H9 (cell line): ENCODE data around the gene NKX1-2. TPM values are rescaled to one million over a fixed set of nuclear protein-coding genes. Genes with fewer than 3 reads are reported as not detected.
A peak's percentile ranks its signal among the peaks of the same experiment; 100 is the strongest.

Experiments
- DNase-seq: peaks from one replicate; pipeline ENCODE4 v3.0.0-alpha.2; 2017
- H2AFZ ChIP-seq: one replicate; pipeline ENCODE4 v1.6.1; 2013; ENCODE audit warnings: mild to moderate bottlenecking, low read length, control low read depth, moderate library complexity
- H2AK5ac ChIP-seq: 2 replicates; pipeline ENCODE4 v1.6.1; 2013; ENCODE audit warnings: low read length, control low read depth, mixed read lengths; ENCODE audit not compliant: insufficient read length
- H2BK120ac ChIP-seq: one replicate; pipeline ENCODE4 v1.6.1; 2013; ENCODE audit warnings: low read depth, mild to moderate bottlenecking, low read length, control low read depth, inconsistent platforms; ENCODE audit not compliant: poor library complexity, severe bottlenecking
- H2BK12ac ChIP-seq: 2 replicates; pipeline ENCODE4 v1.6.1; 2013; ENCODE audit warnings: low read length, control low read depth, mixed read lengths, low read depth; ENCODE audit not compliant: insufficient read length
- H2BK15ac ChIP-seq: 2 replicates; pipeline ENCODE4 v1.6.1; 2013; ENCODE audit warnings: low read depth, low read length, control low read depth
- H2BK20ac ChIP-seq: one replicate; pipeline ENCODE4 v1.6.1; 2013; ENCODE audit warnings: low read depth, mild to moderate bottlenecking, low read length, control low read depth, inconsistent platforms; ENCODE audit not compliant: poor library complexity, severe bottlenecking
- H2BK5ac ChIP-seq: 2 replicates; pipeline ENCODE4 v1.6.1; 2013; ENCODE audit warnings: low read length, control low read depth, mixed read lengths; ENCODE audit not compliant: insufficient read length
- H3K14ac ChIP-seq: 2 replicates; pipeline ENCODE4 v1.6.1; 2013; ENCODE audit warnings: low read length, control low read depth; ENCODE audit not compliant: insufficient read depth
- H3K18ac ChIP-seq: 2 replicates; pipeline ENCODE4 v1.6.1; 2013; ENCODE audit warnings: low read depth, mild to moderate bottlenecking, mixed read lengths, low read length, control low read depth; ENCODE audit not compliant: insufficient read length
- H3K23ac ChIP-seq: 2 replicates; pipeline ENCODE4 v1.6.1; 2013; ENCODE audit warnings: low read length, control low read depth, mixed read lengths, low read depth; ENCODE audit not compliant: insufficient read length
- H3K23me2 ChIP-seq: 2 replicates; pipeline ENCODE4 v1.6.1; 2013; ENCODE audit warnings: low read depth, mild to moderate bottlenecking, mixed read lengths, low read length, control low read depth; ENCODE audit not compliant: insufficient read length, poor library complexity, severe bottlenecking
- H3K27ac ChIP-seq: 2 replicates; pipeline ENCODE4 v1.5.1; 2013; ENCODE audit warnings: low read length, control low read depth, mixed read lengths, low read depth; ENCODE audit not compliant: insufficient read length
- H3K27me3 ChIP-seq: 2 replicates; pipeline ENCODE4 v1.6.1; 2013; ENCODE audit warnings: low read length, control low read depth, inconsistent platforms; ENCODE audit not compliant: insufficient read depth
- H3K4ac ChIP-seq: 2 replicates; pipeline ENCODE4 v1.6.1; 2013; ENCODE audit warnings: low read depth, mild to moderate bottlenecking, control low read depth, inconsistent platforms, low read length, moderate library complexity
- H3K4me1 ChIP-seq: 2 replicates; pipeline ENCODE4 v1.6.1; 2013; ENCODE audit warnings: low read length, control low read depth, inconsistent platforms; ENCODE audit not compliant: insufficient read depth
- H3K4me2 ChIP-seq: 2 replicates; pipeline ENCODE4 v1.6.1; 2013; ENCODE audit warnings: low read length, control low read depth, mixed read lengths; ENCODE audit not compliant: insufficient read length, insufficient read depth
- H3K56ac ChIP-seq: 2 replicates; pipeline ENCODE4 v1.6.1; 2013; ENCODE audit warnings: low read depth, mild to moderate bottlenecking, mixed read lengths, low read length, control low read depth; ENCODE audit not compliant: insufficient read length
- H3K79me1 ChIP-seq: 2 replicates; pipeline ENCODE4 v1.6.1; 2013; ENCODE audit warnings: low read depth, mild to moderate bottlenecking, moderate library complexity, low read length, control low read depth, inconsistent platforms; ENCODE audit not compliant: insufficient read depth, poor library complexity, severe bottlenecking
- H3K79me2 ChIP-seq: 2 replicates; pipeline ENCODE4 v1.6.1; 2013; ENCODE audit warnings: low read length, control low read depth, inconsistent platforms; ENCODE audit not compliant: insufficient read depth
- H3K9ac ChIP-seq: 2 replicates; pipeline ENCODE4 v1.6.1; 2013; ENCODE audit warnings: low read length, control low read depth, mixed read lengths; ENCODE audit not compliant: insufficient read length; ENCODE audit errors: extremely low read depth
- H3K9me3 ChIP-seq: one replicate; pipeline ENCODE4 v1.6.1; 2013; ENCODE audit warnings: low read depth, low read length, inconsistent platforms; ENCODE audit not compliant: control insufficient read depth
- H3T11ph ChIP-seq: one replicate; pipeline ENCODE4 v1.6.1; 2013; ENCODE audit warnings: mild to moderate bottlenecking, low read length, control low read depth, inconsistent platforms
- H4K20me1 ChIP-seq: one replicate; pipeline ENCODE4 v1.6.1; 2013; ENCODE audit not compliant: control insufficient read depth, insufficient read length, insufficient read depth
- H4K5ac ChIP-seq: 2 replicates; pipeline ENCODE4 v1.6.1; 2013; ENCODE audit warnings: low read depth, mild to moderate bottlenecking, mixed read lengths, low read length, control low read depth; ENCODE audit not compliant: insufficient read length
- H4K8ac ChIP-seq: replicated peaks from 2 replicates; pipeline ENCODE4 v1.6.1; 2013; ENCODE audit warnings: low read length, control low read depth, mixed read lengths, low read depth; ENCODE audit not compliant: insufficient read length
- H4K91ac ChIP-seq: 2 replicates; pipeline ENCODE4 v1.6.1; 2013; ENCODE audit warnings: low read depth, mild to moderate bottlenecking, moderate library complexity, mixed read lengths, low read length, control low read depth; ENCODE audit not compliant: insufficient read length
- H3K27ac Mint-ChIP-seq, 3 experiments: 2 replicates in 2 of 3; 3 replicates in 1 of 3; pipeline ENCODE4 v1.8.0; 2020 to 2021; ENCODE audit warnings: mixed read lengths in 3 of 3, mild to moderate bottlenecking in 1 of 3, moderate library complexity in 1 of 3
- H3K27me3 Mint-ChIP-seq: 2 replicates; pipeline ENCODE4 v1.8.0; 2021; ENCODE audit warnings: low read depth, mild to moderate bottlenecking, moderate library complexity, mixed read lengths
- H3K36me3 Mint-ChIP-seq, 3 experiments: 2 replicates in 2 of 3; 3 replicates in 1 of 3; pipeline ENCODE4 v1.8.0; 2020 to 2021; ENCODE audit warnings: low read depth in 3 of 3, mixed read lengths in 3 of 3; ENCODE audit not compliant: insufficient read depth in 1 of 3
- H3K4me1 Mint-ChIP-seq, 2 experiments: 2 replicates each; pipeline ENCODE4 v1.8.0; 2020; ENCODE audit warnings: mixed read lengths in 2 of 2
- H3K4me3 Mint-ChIP-seq, 2 experiments: 2 replicates in 1 of 2; 3 replicates in 1 of 2; pipeline ENCODE4 v1.8.0; 2020 to 2021; ENCODE audit warnings: mild to moderate bottlenecking in 2 of 2, mixed read lengths in 2 of 2, moderate library complexity in 1 of 2
- H3K9me3 Mint-ChIP-seq, 2 experiments: 2 replicates in 1 of 2; 3 replicates in 1 of 2; pipeline ENCODE4 v1.8.0; 2020; ENCODE audit warnings: mild to moderate bottlenecking in 2 of 2, mixed read lengths in 2 of 2, moderate library complexity in 1 of 2
- CTCF ChIP-seq: fragments of 200-600 bp; sonication (generic); conservative IDR thresholded peaks from 3 replicates; pipeline ENCODE4 v1.8.0; 2021; ENCODE audit warnings: antibody characterized with exemption, mild to moderate bottlenecking
- WGBS: extraction: QIAGEN DNeasy Blood & Tissue Kit; methylation state at CpG from one replicate; pipeline ENCODE4 v1.1.7; 2013; ENCODE audit warnings: missing lambda C conversion rate, low lambda C conversion rate, mixed read lengths; ENCODE audit not compliant: insufficient read length; ENCODE audit errors: extremely low coverage; 5-methylcytosine and 5-hydroxymethylcytosine counted together
- total RNA-seq: library from RNA; stranded (reverse); gene quantifications from 2 replicates; pipeline ENCODE4 v1.2.1, GENCODE V29; 2021

NKX1-2 gene
- total RNA-seq, 1 experiment from 2014 or later = 15.3 TPM

- Mint-ChIP-seq H3K4me3 (peak overlapping the region in 1 of 2 experiments; percentile 7; a peak in 1 of 5 replicates), H3K27ac (peak overlapping the region; percentile 33 to 59 (median 46); a peak in 6 of 7 replicates), H3K4me1 (peaks cover 50 to 53% of the 10 kb centered on the region in 2 experiments), H3K36me3 (peaks cover 2 to 5% (median 5%) of the 10 kb centered on the region in 3 experiments; a peak in 6 of 7 replicates), H3K9me3 (no peaks in the 10 kb centered on the region; a peak in 1 of 5 replicates), H3K27me3 (peaks cover 8% of the 10 kb centered on the region)
- no peak overlapping the region for H4K5ac ChIP-seq
- H2BK12ac ChIP-seq = no peak overlapping the region
- no peak overlapping the region for H3K14ac ChIP-seq
- no CpG with 5 or more reads among the region's 17 CpGs for WGBS
- H2AK5ac ChIP-seq = no peak overlapping the region
- peaks cover 12% of the 10 kb centered on the region; the same call in 1 of the 2 replicates for H3K4me1 ChIP-seq
- H2AFZ ChIP-seq = no peak overlapping the region
- H3K23ac ChIP-seq = no peak overlapping the region
- no peaks in the 10 kb centered on the region for H3K9me3 ChIP-seq
- H3K27ac ChIP-seq = no peak overlapping the region
- H2BK5ac ChIP-seq = no peak overlapping the region
- no peak overlapping the region for H3K9ac ChIP-seq
- H2BK15ac ChIP-seq = no peak overlapping the region
- H3K79me2 ChIP-seq = no peaks in the 10 kb centered on the region
- H2BK120ac ChIP-seq = no peak overlapping the region
- H4K8ac ChIP-seq = no peak overlapping the region
- no peak overlapping the region for H3T11ph ChIP-seq
- H3K27me3 ChIP-seq = no peaks in the 10 kb centered on the region
- no peak overlapping the region for H2BK20ac ChIP-seq
- H3K4me2 ChIP-seq = no peak overlapping the region
- H3K56ac ChIP-seq = no peak overlapping the region
- no peaks in the 10 kb centered on the region for H3K79me1 ChIP-seq
- H3K4ac ChIP-seq = no peak overlapping the region
- no peak for DNase-seq
- no peak overlapping the region for H4K91ac ChIP-seq
- no peak for TF ChIP-seq CTCF
- H3K23me2 ChIP-seq = peaks cover 3% of the 10 kb centered on the region
- no peaks in the 10 kb centered on the region for H4K20me1 ChIP-seq
- no peak overlapping the region for H3K18ac ChIP-seq
These were observed 15.4 kb upstream of the NKX1-2 start for GRCh38 chr10:124465003-124465776.
